ENCODE results near the gene ATP11A. TPM values are rescaled to one million over a fixed set of nuclear protein-coding genes. Genes with fewer than 3 reads are reported as not detected.

Gene ATP11A
- total RNA-seq, 1 donor from 2014 or later, result 281 TPM

DNA sequence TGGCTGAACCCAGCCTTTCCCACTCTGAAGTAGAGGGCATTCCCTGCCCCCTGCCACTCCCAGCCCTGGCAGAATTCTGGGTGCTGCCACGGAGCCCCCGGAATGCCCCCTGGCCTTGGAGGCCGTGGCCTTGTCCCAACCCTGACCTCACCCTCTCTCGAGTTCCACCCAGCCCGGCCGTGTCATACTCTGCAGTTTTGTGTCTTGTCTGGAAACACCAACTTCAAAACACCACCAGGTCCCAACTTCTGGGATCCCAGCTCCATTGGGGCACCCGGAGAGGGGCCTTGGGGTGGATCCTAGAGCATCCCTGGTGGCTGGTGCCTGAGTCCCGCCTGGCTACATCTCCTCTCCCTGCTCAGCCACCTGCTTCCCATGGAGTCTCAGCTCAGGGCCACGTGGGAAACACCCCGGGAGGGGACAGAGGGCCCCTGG is 197.7 kb downstream of the ATP11A start:
- Histone ChIP-seq H3K4me3 (no peak overlapping the region), H3K27me3 (ENCODE audit: low read depth) (no peaks in the 10 kb centered on the region), H3K27ac (no peak overlapping the region), H3K4me1 (peaks cover 7% of the 10 kb centered on the region), H3K9me3 (no peaks in the 10 kb centered on the region), H3K36me3 (peaks cover 25% of the 10 kb centered on the region)
- DNase-seq (peak; percentile 35), ATAC-seq (no peak)
- intact Hi-C loops (cut with DNase I), result no loop called here
- TF ChIP-seq, protein P1, sequence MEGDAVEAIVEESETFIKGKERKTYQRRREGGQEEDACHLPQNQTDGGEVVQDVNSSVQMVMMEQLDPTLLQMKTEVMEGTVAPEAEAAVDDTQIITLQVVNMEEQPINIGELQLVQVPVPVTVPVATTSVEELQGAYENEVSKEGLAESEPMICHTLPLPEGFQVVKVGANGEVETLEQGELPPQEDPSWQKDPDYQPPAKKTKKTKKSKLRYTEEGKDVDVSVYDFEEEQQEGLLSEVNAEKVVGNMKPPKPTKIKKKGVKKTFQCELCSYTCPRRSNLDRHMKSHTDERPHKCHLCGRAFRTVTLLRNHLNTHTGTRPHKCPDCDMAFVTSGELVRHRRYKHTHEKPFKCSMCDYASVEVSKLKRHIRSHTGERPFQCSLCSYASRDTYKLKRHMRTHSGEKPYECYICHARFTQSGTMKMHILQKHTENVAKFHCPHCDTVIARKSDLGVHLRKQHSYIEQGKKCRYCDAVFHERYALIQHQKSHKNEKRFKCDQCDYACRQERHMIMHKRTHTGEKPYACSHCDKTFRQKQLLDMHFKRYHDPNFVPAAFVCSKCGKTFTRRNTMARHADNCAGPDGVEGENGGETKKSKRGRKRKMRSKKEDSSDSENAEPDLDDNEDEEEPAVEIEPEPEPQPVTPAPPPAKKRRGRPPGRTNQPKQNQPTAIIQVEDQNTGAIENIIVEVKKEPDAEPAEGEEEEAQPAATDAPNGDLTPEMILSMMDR (IDR thresholded peaks at IDR 0.05), result no peak

DNA sequence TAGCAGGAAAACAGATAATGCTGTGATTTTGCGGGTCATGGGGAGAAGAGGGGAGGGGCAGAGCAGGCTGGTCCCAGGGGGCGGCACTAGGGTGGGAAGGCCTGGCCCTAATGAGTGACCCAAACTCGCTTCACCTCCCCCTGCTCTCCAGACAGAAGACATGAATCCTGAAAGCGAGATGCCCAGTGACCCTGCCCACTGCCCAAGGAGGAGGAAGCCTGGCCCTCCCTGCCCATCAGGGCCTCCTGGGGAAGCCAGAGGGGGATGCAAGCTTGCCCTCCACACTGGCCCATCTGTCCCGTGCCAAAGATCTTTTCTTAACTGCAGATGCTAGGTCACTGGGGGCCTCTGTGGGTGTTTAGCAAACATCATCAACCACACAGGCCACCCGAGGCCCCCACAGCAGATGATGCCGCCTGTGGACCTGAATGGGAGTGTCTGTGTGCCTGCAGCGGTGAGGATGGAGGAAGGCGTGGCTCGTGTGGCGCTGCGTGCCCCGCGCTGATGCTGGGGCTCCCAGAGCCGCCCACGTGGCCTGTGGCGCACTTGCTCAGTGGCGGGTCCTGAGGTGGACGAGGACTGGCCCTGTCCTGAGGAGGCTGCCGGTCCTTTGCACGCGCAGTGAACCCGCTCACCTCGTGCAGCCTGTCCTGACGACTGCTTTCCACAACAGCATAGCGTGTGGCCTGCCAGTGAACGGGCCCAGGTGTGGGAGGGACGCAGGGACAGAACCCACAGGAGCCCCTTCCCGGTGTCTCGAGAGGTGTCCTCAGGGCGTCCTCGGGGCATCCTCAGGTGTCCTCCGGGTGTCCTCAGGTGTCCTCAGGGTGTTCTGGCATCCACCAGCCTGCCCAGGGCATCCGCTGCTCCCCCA is 198.6 kb downstream of the ATP11A start:
- intact Hi-C loops (cut with DNase I), result no loop called here
- peak; percentile 0 to 6 for ATAC-seq
- Histone ChIP-seq H3K27ac (no peak overlapping the region), H3K36me3 (peaks cover 17% of the 10 kb centered on the region), H3K4me1 (peaks cover 16% of the 10 kb centered on the region), H3K4me3 (no peak overlapping the region), H3K9me3 (no peaks in the 10 kb centered on the region), H3K27me3 (ENCODE audit: low read depth) (peaks cover 3% of the 10 kb centered on the region)
- TF ChIP-seq, protein P1 (IDR thresholded peaks at IDR 0.05), result no peak
- DNase-seq, result peak; percentile 45

DNA sequence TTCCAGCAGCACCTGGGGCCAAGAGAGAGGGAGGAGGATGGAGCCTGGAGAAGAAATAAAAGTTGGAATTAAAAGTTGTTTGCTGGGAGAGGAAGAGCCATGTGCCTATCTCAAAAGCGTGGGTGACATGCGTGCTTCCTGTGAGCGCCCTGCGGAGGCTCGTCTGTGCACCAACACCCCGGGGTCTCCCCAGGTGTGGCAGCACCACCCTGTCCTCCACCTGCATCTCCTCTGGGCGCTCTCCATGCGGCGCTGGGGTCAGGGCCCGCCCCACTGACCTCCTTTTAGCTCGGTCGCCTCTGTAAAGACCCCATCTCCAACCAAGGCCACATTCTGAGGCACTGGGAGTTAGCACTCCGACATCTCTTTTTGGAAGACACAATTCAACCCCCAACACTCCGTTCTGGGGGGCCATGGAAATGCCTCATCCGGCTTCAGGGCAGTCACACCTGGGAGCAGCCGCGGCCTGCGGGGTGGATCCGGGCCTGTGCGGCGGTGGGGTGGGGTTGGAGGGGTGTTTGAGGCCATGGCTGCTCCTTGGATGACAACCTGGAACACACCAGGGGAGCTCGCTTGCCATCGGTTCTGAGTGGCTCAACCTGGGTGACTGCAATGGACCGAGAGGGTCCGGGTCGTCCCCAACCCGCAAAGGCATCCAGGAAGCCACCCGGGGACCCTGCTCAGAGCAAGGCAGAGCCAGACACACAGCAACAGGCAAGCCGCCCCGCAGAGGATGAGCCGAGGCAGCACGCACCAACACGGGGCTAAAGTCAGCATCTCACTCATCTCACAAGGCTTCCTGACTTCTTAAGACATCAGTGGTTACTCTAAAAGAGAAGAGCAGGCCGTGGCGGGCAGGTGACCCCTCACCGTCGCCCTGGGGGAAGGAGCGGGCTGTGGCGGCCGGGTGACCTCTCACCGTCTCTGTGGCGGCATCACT is 199.8 kb downstream of the ATP11A start:
- DNase-seq, result peak; percentile 43
- H3K27me3 ChIP-seq (ENCODE audit: low read depth), result peaks cover 7% of the 10 kb centered on the region
- H3K4me1 ChIP-seq, result peaks cover 23% of the 10 kb centered on the region
- H3K36me3 ChIP-seq, result peaks cover 7% of the 10 kb centered on the region
- no peak for ATAC-seq
- H3K27ac ChIP-seq, result no peak overlapping the region
- TF ChIP-seq, protein P1 (IDR thresholded peaks at IDR 0.05), result no peak
- intact Hi-C loops (cut with DNase I), result no loop called here
- H3K4me3 ChIP-seq, result no peak overlapping the region
- no peaks in the 10 kb centered on the region for H3K9me3 ChIP-seq

DNA sequence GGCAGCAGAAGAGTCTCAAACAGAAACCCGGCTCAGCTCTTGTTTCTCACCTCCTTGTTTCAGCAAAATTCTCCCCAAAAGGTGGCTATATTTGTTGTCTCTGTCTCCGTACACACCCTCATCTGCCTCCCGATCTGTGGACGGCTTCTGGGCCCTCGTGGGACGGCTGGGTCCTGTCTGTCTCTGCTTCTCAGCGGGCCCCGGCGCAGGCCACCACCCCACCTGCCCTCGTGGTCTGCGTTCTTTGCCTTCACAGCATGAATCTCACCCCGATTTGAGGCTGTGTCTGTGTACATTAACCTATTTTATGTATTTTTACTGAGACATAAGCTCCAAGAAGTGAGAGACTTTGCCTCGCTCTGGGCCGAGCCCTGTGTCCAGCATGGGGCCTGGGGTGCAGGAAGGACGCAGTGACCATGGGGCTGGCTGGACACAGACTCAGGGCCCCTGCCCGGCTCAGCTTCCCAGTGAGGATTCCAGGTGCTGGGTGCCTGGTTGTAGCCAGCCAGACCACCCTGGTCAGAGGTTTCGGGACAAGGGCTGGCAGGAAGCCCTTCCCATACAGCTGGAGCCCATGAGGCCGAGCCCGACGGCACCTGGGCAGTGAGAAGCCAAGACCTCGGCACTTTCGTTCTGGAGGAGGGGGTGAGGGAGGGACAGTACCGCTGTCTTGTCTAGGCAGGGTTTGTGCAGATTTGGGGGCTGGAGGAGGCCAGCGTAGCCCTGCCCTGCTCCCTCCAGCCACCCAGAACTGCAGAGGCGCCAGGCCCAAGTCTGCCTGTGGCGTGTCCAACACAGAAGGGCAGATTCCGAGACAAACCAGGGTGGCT is 200.7 kb downstream of the ATP11A start:
- Histone ChIP-seq H3K9me3 (no peaks in the 10 kb centered on the region), H3K27me3 (ENCODE audit: low read depth) (peaks cover 17% of the 10 kb centered on the region), H3K4me1 (peaks cover 32% of the 10 kb centered on the region), H3K27ac (no peak overlapping the region), H3K36me3 (no peaks in the 10 kb centered on the region), H3K4me3 (no peak overlapping the region)
- DNase-seq (peak; percentile 44), ATAC-seq (no peak)
- TF ChIP-seq, protein P1 (IDR thresholded peaks at IDR 0.05), result no peak
- intact Hi-C loops (cut with DNase I), result no loop called here

Measured in lower lobe of right lung (tissue), 2 donors.